GM18498 (cell line): ENCODE results near the gene HSFX2.
"Not testable (repeated sequence)": the region's sequence is repeated elsewhere in the genome, so short reads cannot be mapped to it uniquely, and the experiment has no call there.

Experiments
- ATAC-seq: cut with Tn5 transposase; IDR thresholded peaks from one replicate; pipeline ENCODE4 v1.9.1; 2021; ENCODE audit warnings: mild to moderate bottlenecking, moderate library complexity; ENCODE audit not compliant: unreplicated experiment

HSFX2 gene

DNA sequence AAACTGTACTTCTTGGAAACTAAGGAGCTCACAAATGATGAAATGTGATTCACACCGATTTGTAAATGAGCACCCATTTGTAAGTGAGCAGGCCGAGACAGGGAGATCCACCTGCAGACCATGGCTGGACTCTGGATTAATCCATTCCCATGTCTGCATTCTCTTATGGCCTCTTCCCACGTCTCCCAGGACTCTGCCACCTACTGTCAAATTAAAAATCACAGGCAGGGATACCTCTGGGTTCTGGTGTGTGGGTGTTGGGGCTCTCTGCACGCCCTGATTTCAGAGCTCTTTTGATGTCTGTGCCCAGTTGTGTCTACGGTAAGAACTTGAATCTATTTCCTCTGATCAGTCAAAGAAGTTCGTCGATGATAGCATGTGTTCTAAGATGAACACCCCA, 4.1 kb downstream of the HSFX2 start:
- not testable (repeated sequence) for ATAC-seq

GRCh38 chrX:149587359-149587758, 7.8 kb downstream of the HSFX2 start, which contains the start of gene MAGEA9B:
Gene MAGEA9B, minus strand, starts transcription at chrX:149587459. Its CDS starts 4,280 bp downstream, at chrX:149583179.
- not testable (repeated sequence) for ATAC-seq

- not testable (repeated sequence) for ATAC-seq
Observed at GRCh38 chrX:149585631-149586030, 9.5 kb downstream of the HSFX2 start.

DNA sequence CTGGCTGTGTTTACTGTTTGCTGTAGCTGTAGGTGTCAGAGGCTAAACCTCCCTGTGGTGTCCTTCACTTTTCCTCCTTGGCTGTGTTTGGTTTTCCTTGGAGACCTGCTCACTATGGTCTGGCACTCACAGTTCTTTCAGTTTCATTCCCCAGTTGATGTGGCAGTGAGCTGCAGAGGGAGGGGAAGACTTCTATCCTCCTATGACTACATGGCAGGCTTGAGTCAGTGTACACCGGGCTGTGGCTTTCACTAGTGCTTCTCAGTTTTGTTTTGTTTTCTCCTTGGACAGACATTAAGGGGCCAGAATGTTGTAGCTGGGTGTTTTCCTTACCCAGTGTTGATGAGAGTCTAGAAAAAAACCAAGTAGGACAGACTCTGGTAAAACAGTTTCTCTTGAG, 21.7 kb downstream of the HSFX2 start:
- peak; percentile 100 for ATAC-seq

- ATAC-seq = no peak
Observed at GRCh38 chrX:149572743-149573142, 22.4 kb downstream of the HSFX2 start.

- no peak for ATAC-seq
Observed at GRCh38 chrX:149571770-149572169, 23.3 kb downstream of the HSFX2 start.

DNA sequence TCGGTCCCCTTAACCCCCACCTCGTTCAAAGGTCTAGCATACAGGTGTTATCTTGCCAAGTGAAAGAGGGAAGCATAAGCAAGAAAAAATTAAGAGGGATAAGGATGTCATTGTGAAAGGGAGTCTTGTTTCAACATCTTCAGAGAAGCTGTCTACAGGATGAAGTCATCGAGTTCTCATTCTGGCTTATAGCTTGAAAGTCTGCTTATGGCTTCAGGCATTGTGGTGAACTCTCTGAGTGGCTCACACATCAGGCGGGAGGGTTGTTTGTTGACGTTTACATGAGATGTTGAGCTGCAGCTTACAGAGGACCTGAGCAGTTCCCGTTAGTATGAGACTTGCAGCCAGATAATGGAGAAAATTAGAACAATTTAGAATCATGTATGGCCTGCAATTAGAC, 24.4 kb downstream of the HSFX2 start:
- no peak for ATAC-seq

DNA sequence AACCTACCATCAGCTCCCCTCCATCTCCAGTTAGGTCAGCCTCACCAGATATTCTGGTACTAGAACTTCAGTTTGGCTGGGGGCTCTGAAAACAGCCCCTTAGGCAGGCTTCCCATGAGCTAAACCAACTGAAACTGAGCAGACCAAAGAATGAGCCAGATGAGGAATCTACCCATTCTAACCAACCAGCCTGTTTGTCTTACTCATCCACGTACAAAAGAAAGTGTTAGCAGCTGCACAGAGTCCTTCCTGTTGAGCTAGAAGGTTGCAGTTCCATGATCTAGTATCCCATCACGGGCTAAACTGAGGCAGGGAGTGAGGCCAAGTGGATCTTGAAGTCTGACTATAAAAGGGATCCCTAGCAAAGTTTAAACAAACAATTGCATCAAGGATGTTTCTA, 25.3 kb downstream of the HSFX2 start:
- ATAC-seq = no peak

GRCh38 chrX:149568701-149569296, 26.3 kb downstream of the HSFX2 start:
- no peak for ATAC-seq

- ATAC-seq = no peak
Observed at GRCh38 chrX:149567621-149568417, 27.3 kb downstream of the HSFX2 start.

DNA sequence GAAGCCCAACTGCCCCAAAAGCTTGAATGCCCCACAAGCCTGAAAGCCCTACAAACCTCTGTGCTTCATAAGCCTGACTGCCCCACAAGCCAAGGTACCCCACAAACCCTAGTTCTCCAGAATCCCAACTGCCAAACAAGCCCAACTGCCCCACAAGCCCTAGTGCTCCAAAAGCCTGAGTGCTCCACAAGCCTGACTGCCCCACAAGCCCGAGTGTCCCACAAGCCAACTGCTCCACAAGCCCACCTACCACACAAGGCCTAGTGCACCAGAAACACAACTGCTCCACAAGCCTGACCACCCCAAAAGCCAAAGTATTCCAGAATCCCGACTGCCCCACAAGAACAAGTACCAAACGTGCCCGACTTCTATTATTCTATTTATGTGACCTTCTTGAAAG, 31.8 kb downstream of the HSFX2 start:
- no peak for ATAC-seq

DNA sequence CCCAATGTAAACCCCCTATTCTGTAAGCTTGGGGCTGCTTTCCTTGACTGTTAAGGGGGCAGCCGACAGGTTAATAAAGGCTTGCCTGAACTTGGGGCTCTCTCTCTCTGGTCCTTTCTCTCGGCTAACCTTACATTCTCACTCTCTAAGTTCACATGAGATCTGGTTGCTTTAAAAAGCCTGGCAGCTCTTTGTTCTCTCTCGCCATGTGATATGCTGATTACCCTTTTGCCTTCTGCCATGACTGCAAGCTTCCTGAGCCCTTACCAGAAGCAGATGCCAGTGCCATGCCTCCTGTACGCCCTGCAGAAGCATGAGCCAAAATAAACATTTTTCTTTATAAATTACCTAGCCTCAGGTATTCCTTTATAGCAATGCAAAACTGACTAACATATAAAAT, 39.9 kb downstream of the HSFX2 start:
- ATAC-seq = not testable (repeated sequence)

DNA sequence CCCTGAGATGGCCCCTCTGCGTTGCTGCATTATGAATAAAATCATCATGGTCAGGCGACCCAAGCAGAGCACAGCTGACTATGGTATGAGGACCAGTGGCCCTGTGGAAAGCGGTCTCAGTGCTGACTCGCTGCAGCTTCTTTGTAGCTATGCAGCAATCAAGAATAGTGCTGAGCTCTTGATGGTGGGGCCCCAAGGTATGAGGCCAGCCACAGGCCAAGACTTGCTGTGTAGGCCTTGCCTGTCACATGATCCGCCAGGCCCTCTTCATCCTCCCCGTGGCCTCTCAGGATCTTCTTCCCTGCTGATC, 43.2 kb downstream of the HSFX2 start:
- ATAC-seq = not testable (repeated sequence)

DNA sequence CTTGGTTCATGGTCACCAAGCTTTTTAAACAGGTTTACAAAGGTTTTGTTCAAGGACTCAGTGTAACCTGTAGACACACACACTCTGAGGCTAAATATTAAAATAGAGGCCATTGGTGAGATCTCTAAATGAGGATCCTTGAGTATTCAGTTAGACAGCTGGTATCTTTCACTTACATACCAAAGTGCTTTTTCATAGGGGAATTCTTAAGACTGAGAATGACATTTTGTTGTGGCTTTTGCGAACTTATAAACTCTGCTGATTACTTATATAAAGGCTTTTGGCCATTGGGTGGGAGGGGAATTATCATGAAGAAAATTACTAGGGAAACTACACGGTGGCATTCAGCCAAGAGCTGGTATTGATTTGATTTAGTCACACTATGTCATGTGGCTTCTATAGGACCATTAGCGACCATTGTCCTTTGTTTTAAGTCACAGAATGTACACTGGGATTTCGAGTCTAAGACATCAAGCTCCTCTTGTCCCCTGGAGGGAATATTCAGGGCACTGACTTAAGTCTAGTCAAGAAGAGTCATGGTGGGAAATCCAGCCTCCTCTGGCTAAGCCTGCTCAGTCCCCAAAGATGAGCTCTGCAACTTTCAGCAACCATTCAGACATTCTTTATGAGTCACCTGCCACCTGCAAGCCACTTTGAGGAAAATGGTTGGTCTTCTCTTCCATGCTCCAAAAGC, 43.7 kb downstream of the HSFX2 start:
- not testable (repeated sequence) for ATAC-seq

DNA sequence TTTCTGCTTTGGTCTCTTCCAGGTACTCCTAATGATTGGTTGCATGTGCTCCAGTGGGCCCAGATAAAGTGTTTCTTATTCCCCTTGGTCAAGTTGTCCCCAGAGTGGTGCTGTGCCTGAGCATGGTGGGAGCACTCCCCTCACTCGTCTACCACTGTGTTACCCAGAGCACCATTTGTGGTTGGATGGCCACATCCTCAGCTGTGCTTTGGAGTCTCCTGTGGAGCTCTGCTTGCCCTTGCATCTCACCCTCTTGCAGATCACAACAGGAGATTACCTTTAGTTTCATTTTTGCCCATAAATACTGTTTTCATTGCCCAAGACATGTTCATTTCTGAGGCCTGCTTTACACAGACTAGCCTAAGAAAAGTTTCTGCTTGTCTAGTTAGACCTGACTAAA, 44.7 kb downstream of the HSFX2 start:
- ATAC-seq = not testable (repeated sequence)

GRCh38 chrX:149549701-149550100, 45.4 kb downstream of the HSFX2 start, which contains the start of gene HSFX3:
Gene HSFX3, minus strand, starts transcription at chrX:149549924. Its CDS starts 72 bp downstream, at chrX:149549852.
- ATAC-seq = not testable (repeated sequence)

DNA sequence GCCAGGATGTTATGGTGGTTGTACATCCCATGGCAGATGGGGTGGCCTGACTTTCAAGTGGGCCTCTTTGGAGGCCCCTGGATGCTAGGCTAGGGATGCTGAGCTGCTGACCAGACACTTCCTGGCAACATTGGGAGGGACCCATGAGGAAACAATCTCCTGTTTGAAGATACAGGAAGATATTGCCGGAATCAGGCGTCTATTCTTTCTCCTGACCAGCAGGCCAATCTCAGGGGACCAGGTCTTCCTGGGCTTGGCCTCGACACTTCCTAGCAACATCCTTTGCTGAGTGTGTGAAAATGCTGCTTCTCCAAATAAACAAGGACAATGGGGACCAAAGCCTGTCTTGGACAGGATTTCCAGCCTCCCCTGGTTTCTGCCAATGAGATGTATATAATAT, 47.3 kb downstream of the HSFX2 start:
- not testable (repeated sequence) for ATAC-seq

GRCh38 chrX:149546962-149547361, 48.2 kb downstream of the HSFX2 start:
- ATAC-seq = not testable (repeated sequence)

DNA sequence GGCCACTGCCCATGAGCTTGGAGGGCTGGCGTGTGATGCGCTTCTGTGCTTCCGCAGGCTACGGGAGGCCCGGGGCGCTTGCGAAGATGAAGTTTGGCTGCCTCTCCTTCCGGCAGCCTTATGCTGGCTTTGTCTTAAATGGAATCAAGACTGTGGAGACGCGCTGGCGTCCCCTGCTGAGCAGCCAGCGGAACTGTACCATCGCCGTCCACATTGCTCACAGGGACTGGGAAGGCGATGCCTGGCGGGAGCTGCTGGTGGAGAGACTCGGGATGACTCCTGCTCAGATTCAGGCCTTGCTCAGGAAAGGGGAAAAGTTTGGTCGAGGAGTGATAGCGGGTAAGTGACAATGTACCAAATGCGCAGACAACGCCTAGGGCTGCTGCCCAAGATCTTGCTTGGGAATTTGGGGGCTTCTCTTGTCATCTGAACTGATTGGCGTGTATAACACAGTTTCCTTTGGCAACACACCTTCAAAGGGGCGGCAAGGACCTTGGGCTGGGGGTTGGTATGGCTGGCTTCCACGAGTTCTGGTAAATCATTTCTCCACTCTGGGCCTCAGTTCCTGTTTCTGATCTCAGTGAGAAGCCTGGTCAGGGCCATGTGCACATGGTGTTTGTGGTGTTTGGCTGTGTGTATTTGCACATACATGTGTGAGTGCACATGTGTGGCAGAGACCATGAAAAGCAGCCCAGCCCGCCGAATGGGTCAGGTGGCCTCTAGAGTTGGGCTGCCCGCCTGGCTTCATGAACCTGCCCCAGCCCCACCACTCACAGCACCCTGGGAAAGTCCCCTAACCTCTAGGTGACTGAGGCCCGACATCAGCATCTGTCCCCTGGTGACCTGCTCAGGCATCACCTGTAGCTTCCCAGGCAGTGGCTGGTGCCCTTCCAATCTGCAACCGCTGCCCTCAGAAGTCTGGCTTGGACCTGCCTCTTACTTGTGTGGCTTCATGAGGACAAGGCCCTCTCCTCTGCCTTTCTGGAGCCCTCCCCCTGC, 49.3 kb downstream of the HSFX2 start:
- not testable (repeated sequence) for ATAC-seq
